Muscle of arm (tissue), 12 donors: Measurements from ENCODE around the gene AP2A1. TPM values are rescaled to one million over a fixed set of nuclear protein-coding genes. Genes with fewer than 3 reads are reported as not detected.

Experiments used
- DNase-seq: peaks from one replicate; pipeline ENCODE4 v3.0.0-alpha.2; 2013
- polyA plus RNA-seq, 12 donors: library from polyadenylated mRNA; unstranded; fragments of 120-200 nt; gene quantifications; one replicate each; pipeline ENCODE4 v1.2.1, GENCODE V29; 2013; ENCODE audit not compliant: insufficient read length in 12 of 12

Gene AP2A1
- polyA plus RNA-seq, 12 donors = 44.1 to 78.6 (median 47.9) TPM; not detected in 1

DNA sequence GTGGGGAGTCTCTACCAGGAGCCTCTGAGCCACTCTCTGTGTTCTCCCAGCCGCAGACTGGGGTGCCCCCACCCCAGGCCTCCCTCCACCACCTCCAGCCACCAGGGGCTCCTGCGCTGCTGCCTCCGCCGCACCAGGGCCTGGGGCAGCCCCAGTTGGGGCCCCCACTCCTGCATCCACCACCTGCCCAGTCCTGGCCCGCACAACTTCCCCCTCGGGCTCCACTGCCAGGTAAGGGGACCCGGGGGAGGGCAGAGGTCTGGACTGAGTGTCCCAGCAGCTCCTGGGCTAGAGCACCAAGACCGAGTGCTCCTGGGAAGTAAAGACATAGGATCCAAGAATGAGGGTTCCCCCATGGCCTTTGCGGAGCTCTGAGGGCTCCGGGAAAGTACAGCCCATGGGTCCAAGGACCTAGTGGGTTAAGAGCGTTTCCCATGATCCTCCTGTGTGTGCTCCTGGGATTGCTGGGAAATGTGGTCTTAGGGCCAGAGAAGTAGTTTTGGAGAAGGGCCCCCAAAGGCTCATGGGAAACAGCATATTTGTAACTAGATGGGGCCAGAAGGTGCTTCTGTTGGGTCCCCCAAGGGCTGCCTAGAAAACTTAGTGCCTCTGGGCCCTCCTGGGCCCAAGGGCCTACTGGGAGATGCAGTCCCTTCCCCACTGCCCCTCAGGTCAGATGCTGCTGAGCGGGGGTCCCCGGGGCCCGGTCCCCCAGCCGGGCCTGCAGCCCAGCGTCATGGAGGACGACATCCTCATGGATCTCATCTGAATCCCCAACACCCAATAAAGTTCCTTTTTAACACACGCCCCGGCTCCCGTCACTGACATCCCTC lies 69.6 kb downstream of the AP2A1 start:
- DNase-seq = no peak

GRCh38 chr19:49837009-49837310 lies 70.2 kb downstream of the AP2A1 start:
- no peak for DNase-seq

DNA sequence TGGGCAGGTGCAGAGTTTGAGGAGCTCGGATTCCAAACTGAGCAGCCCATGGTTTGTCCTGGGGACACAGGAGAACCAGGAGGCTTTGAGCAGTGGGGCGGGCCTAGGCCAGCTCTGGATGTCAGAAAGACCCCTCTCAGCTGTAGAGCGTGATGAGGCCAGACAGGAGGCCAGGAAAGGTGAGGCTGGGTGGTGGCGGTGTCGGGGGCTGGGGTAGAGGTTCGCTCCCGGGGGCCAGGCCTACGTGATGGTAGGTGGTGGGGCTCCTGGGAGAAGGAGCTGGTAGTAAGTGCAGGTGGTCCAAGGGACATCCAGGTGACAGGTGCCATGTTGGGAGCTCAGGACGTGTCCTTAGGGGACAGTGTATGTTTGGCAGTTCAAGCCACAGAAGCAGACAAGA lies 70.6 kb downstream of the AP2A1 start:
- no peak for DNase-seq

GRCh38 chr19:49838885-49839588 lies 72.2 kb downstream of the AP2A1 start:
- DNase-seq = no peak

DNA sequence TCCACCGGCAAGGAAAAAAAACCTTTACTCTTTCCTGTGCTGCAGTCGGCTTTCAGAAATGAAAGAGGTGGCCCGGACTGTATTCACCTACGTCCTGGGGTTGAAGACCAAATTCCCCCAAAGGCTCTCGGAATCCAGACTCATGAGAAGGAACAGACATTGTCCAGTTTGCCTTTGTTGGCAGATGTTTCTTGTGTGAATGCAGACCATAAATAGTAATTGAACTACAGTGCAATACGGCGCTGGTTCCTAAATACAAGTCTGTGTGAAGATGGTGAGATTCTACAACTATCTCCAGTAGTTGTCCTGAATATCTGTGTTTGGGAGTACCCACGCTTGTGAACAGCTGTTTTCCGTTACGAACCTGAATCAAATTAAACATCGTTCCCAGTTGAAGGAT lies 72.9 kb downstream of the AP2A1 start:
- no peak for DNase-seq

GRCh38 chr19:49840321-49840720 lies 73.5 kb downstream of the AP2A1 start:
- DNase-seq = no peak

DNA sequence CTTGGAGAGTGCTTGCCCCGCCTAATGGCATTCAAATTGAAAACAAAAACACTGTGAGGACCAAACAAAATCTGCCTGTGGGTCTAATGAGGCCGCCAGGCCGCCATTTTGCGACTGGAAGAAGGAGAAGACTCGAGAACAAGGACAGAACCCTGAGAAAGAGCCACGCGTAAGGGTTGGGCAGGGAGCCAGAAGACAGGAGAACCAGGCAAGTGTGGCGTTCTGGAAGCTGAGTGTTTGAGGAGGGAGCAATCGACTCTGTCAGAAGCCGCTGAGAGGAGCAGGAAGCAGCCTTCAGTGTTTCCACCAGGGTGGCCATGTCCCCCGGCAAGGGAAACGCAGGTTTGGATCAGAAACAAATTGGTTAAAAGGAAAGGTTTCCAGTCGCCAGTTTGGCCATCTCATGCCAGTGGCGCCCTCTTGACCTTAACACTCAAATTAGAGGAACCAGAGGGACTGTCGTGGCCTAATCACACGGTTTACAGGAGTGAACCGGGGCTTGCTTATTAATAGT lies 74.0 kb downstream of the AP2A1 start:
- DNase-seq = no peak

GRCh38 chr19:49843265-49843664 lies 76.5 kb downstream of the AP2A1 start:
- DNase-seq = no peak

DNA sequence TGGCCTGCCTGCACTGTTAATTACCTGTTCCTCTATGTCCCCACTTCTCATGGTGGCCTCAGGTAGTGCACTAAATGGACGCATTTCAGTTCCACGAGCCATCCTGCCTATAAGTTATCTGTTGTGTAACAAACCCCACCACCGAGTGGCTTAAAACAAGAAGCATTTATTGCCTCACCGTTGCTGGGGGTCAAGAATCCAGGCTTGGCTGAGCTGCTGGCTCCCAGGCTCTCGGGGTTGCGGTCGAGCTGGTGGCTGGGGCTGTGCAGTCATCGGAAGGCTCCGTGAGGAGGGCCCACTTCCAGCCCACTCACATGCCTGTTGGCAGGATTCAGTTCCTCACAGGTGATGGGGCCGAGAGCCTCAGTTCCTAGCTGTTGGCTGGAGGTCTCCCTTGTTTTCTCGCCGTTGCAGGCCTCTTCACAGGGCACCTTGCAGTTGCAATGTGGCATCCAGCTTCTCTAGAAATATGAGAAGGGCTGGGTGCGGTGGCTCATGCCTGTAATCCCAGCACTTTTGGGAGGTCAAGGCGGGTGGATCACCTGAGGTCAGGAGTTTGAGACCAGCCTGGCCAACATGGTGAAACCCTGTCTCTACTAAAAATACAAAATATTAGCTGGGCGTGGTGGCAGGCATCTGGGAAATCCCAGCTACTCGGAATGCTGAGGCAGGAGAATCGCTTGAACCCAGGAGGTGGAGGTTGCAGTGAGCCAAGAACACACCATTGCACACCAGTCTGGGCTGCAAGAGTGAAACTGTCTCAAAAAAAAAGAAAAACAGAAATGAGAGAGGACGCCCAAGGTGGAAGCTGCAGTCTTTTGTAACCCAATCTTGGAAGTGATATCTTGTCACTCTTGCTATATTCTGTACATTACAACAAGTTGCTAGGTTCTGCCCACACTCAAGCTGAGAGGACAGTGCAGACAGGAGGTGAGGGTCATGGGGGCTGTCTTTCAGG lies 77.6 kb downstream of the AP2A1 start:
- DNase-seq = no peak

DNA sequence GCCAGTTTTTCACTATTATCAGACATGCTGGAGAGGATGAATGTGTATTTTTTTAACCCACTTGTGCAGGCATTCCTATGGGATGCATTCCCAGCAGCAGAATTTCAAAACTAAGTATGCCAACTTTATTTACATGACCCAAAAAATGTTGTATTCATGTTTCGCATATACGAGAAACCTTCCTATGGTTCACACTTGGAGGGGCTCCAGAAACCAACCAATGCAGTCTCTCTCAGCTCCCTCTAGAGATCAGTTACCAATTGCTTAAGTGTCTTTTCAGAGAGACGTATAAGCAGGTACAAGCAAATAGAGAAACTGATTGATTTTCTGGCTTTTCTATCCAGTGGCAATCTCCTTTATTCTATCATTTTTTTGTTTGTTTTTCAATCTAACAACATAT lies 78.6 kb downstream of the AP2A1 start:
- no peak for DNase-seq

GRCh38 chr19:49846408-49846807 lies 79.6 kb downstream of the AP2A1 start:
- DNase-seq = no peak

DNA sequence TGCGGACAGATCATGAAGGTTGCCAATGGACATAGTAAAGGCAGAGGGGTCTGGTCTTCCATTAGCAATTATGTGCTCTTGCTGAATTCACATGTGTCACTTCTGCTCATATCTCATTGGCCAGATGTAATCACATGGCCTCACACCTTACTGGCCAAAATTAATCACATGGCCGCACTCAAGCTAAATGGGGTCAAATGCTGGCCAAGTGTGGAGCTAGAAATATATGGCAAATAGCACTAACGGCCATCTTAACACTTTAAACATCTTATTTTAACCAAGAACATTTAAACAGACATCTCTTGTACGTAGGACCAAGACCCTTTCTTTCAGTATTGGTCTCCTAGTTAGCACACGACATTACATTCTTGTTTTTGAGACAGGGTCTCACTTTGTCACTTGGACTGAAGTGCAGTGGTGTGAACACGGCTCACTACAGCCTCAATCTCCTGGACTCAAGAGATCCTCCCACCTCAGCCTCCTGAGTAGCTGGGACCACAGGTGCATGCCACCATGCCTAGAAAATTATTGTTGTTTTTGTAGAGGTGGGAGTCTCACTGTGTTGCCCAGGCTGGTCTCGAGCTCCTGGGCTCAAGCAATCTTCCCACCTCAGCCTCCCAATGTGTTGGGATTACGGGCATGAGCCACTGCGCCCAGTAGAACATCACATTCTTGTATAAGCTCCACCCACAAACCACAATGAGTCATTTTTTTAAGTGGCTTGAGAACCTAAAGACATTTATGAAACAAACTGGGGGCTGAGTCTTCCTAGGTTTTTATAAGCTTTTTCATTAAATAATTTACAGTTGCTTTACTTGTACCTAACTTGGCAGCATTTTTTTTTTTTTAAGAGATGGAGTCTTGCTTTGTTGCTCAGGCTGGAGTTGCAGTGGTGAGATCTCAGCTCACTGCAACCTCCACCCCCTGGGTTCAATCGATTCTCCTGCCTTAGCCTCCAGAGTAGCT lies 81.2 kb downstream of the AP2A1 start:
- no peak for DNase-seq

DNA sequence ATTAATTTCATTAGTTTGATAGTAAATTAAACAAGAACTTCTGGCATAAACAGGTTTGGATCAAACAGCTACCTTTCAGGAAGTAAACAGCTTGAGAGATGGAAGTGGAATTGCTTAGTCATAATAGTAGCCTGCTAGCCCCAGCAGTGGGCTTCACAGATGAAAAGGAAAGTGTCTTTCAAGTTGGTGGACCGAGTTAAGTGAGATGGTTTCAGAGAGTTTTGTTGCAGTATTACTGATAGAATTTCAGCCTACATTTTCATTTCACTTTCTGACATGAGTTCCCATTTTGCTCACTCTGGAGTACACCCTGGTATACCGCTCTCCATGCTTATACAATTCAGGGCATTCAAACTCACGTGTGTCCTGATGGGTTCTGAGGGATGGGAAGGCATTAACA lies 82.1 kb downstream of the AP2A1 start:
- no peak for DNase-seq

GRCh38 chr19:49849433-49850220 lies 82.8 kb downstream of the AP2A1 start:
- no peak for DNase-seq

GRCh38 chr19:49850221-49850486 lies 83.4 kb downstream of the AP2A1 start:
- no peak for DNase-seq

GRCh38 chr19:49850487-49851342 lies 83.9 kb downstream of the AP2A1 start, which contains the start of gene PTOV1:
PTOV1 (plus strand) TSS chr19:49851159.
- peak; percentile 91 for DNase-seq

DNA sequence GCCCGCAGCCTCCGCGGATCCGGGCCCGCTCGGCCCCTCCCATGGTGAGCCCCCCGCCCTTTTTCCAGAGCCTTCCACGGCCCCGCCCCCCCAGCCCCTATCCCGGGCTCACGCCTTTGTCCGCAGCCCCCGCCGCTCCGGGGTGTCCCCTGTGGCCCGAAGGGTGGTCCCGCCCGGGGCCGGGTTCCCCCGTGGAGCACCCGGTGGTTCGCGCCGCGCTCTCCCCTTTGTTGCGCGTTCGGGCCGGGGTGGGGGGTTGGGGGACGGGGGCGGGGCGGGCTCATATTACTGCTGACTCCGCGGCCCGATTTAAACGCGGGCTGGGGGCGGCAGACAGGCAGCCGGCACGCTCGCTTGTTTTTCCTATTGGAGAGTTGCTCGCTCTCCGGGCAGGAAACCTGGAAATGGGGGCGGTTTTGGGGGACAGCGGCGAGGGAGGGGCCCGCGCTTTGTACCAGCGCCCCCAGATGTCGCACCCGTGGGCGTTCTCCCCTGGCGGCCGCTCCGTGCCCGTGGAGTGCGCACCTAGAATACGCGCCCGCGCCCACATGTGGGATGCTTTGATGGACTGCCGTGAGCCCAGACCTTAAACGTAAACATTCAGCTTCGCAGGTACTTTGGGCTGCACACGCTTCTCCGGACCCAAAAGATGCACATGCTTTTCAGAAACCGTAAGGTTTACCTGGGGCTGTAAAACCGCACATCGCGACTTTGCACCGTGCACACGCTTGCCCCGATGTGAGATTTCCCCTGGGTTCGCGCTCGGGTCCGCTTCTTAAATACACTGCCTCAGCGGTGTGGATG lies 84.9 kb downstream of the AP2A1 start:
- DNase-seq = peak; percentile 43

GRCh38 chr19:49852631-49853126 lies 85.9 kb downstream of the AP2A1 start:
- DNase-seq = no peak
